ENCODE results near the gene OR2J3.
"Not testable (repeated sequence)": the region's sequence is repeated elsewhere in the genome, so short reads cannot be mapped to it uniquely, and the experiment has no call there.

The OR2J3 gene

GRCh38 chr6:29097803-29098202 lies 10.1 kb upstream of the OR2J3 start:
- TF ChIP-seq ZFX (IDR thresholded peaks at IDR 0.05; ENCODE audit: borderline replicate concordance) (no peak), CTCF (IDR thresholded peaks at IDR 0.05) (no peak)
- no peak overlapping the region for H3K27ac ChIP-seq

- no peak for TF ChIP-seq ZFX (IDR thresholded peaks at IDR 0.05; ENCODE audit: borderline replicate concordance)
- no peak for TF ChIP-seq CTCF (IDR thresholded peaks at IDR 0.05)
- no peak within 1 kb of the TSS for H3K27ac ChIP-seq
These were observed 8.7 kb upstream of the OR2J3 start, which contains the start of gene OR2J1 for GRCh38 chr6:29099190-29099589. TSS of gene OR2J1 (plus strand) at chr6:29099490. CDS start at chr6:29100943, 1,453 bp downstream.

- no peak for TF ChIP-seq ZFX (IDR thresholded peaks at IDR 0.05; ENCODE audit: borderline replicate concordance)
- no peak for TF ChIP-seq CTCF (IDR thresholded peaks at IDR 0.05)
- no peak overlapping the region for H3K27ac ChIP-seq
These were observed 4.3 kb downstream of the OR2J3 start for GRCh38 chr6:29112135-29112534.

- not testable (repeated sequence) for H3K27ac ChIP-seq
These were observed 7.1 kb downstream of the OR2J3 start for GRCh38 chr6:29114964-29115363.

- no peak overlapping the region for H3K27ac ChIP-seq
- TF ChIP-seq ZFX (IDR thresholded peaks at IDR 0.05; ENCODE audit: borderline replicate concordance) (no peak), CTCF (IDR thresholded peaks at IDR 0.05) (no peak)
These were observed 21.6 kb downstream of the OR2J3 start for GRCh38 chr6:29129326-29130012.

GRCh38 chr6:29130644-29131043 lies 22.8 kb downstream of the OR2J3 start:
- no peak overlapping the region for H3K27ac ChIP-seq
- TF ChIP-seq CTCF (IDR thresholded peaks at IDR 0.05) (no peak), ZFX (IDR thresholded peaks at IDR 0.05; ENCODE audit: borderline replicate concordance) (no peak)

- TF ChIP-seq ZFX (IDR thresholded peaks at IDR 0.05; ENCODE audit: borderline replicate concordance) (no peak), CTCF (IDR thresholded peaks at IDR 0.05) (no peak)
- H3K27ac ChIP-seq: no peak overlapping the region
These were observed 23.8 kb downstream of the OR2J3 start for GRCh38 chr6:29131691-29132090.

GRCh38 chr6:29137724-29138123 lies 29.9 kb downstream of the OR2J3 start:
- no peak for TF ChIP-seq CTCF (IDR thresholded peaks at IDR 0.05)
- no peak for TF ChIP-seq ZFX (IDR thresholded peaks at IDR 0.05; ENCODE audit: borderline replicate concordance)
- no peak overlapping the region for H3K27ac ChIP-seq

Data from 22Rv1 (cell line).